NCI-H2171 treated with DMSO at 0.1 percent for 48 hours (cell line): ENCODE measurements around the gene THAP11.
A peak's percentile ranks its signal among the peaks of the same experiment; 100 is the strongest.

Source experiments
- DNase-seq: peaks from one replicate; lab custom pipeline; 2025; lab: John Stamatoyannopoulos, UW

The THAP11 gene

GRCh38 chr16:67883872-67884261 lies 41.7 kb downstream of the THAP11 start:
- peak; percentile 29 for DNase-seq

GRCh38 chr16:67884684-67885083 lies 42.6 kb downstream of the THAP11 start, which contains the start of gene NRN1L:
NRN1L (plus strand) TSS chr16:67884885; CDS start chr16:67884904, 19 bp downstream.
- peak; percentile 90 for DNase-seq

GRCh38 chr16:67885545-67885944 lies 43.4 kb downstream of the THAP11 start:
- DNase-seq: no peak

- DNase-seq: no peak
These were observed 43.9 kb downstream of the THAP11 start for GRCh38 chr16:67885976-67886375.

- DNase-seq: no peak
These were observed 44.3 kb downstream of the THAP11 start for GRCh38 chr16:67886387-67886786.

- no peak for DNase-seq
These were observed 46.2 kb downstream of the THAP11 start for GRCh38 chr16:67888331-67888730.

- DNase-seq: no peak
These were observed 50.3 kb downstream of the THAP11 start for GRCh38 chr16:67892375-67892774.

GRCh38 chr16:67892899-67893742 lies 51.0 kb downstream of the THAP11 start, which contains the start of gene PSKH1:
PSKH1 (plus strand) TSS chr16:67893254; CDS start chr16:67908750, 15,496 bp downstream.
- DNase-seq: peak; percentile 97
